Upper lobe of left lung (tissue), 6 donors: ENCODE results near the gene STX5. TPM values are rescaled to one million over a fixed set of nuclear protein-coding genes. Genes with fewer than 3 reads are reported as not detected.

Source experiments
- ATAC-seq, 2 donors: fragments of 200-7000 bp; cut with Tn5 transposase; one replicate each; pipeline ENCODE4 v1.9.1; 2022; ENCODE audit warnings: mild to moderate bottlenecking in 2 of 2, moderate library complexity in 2 of 2; ENCODE audit not compliant: low FRiP score in 2 of 2
- DNase-seq, 2 donors: peaks; one replicate each; pipeline ENCODE4 v3.0.0-alpha.2; 2019 to 2020
- H3K27ac ChIP-seq, 4 donors: fragments of 200-600 bp; sonication (generic); one replicate each; pipeline ENCODE4 v1.5.1; 2016 to 2019
- H3K27me3 ChIP-seq, 4 donors: fragments of 200-600 bp; sonication (generic); one replicate each; pipeline ENCODE4 v1.5.1; 2017 to 2019
- H3K36me3 ChIP-seq, 4 donors: fragments of 200-600 bp; sonication (generic); one replicate each; pipeline ENCODE4 v1.5.1; 2016 to 2019
- H3K4me1 ChIP-seq, 4 donors: fragments of 200-600 bp; sonication (generic); one replicate each; pipeline ENCODE4 v1.5.1; 2018 to 2019
- H3K4me3 ChIP-seq, 4 donors: fragments of 200-600 bp; sonication (generic); one replicate each; pipeline ENCODE4 v1.5.1; 2017 to 2019; ENCODE audit warnings: mild to moderate bottlenecking in 2 of 4, moderate library complexity in 1 of 4
- H3K9me3 ChIP-seq, 4 donors: fragments of 200-600 bp; sonication (generic); one replicate each; pipeline ENCODE4 v1.5.1; 2018 to 2019
- CTCF ChIP-seq, 6 experiments: fragments of 450-650 bp in 4 of 6; fragments of 200-600 bp in 2 of 6; sonication (generic) in 2 of 6; IDR thresholded peaks; one replicate each; pipeline ENCODE4 v1.5.1; 2016 to 2019; ENCODE audit warnings: antibody characterized with exemption in 6 of 6
- EP300 ChIP-seq, 4 donors: sonication (generic); formaldehyde crosslinking; IDR thresholded peaks; one replicate each; pipeline ENCODE4 v1.5.1; 2017; ENCODE audit warnings: antibody characterized with exemption in 4 of 4, control low read depth in 2 of 4
- POLR2A ChIP-seq, 4 donors: fragments of 450-650 bp; IDR thresholded peaks; one replicate each; pipeline ENCODE4 v1.5.1; 2016 to 2017; ENCODE audit warnings: antibody characterized with exemption in 4 of 4, mild to moderate bottlenecking in 2 of 4
- POLR2AphosphoS5 ChIP-seq, 2 donors: sonication (generic); formaldehyde crosslinking; IDR thresholded peaks; one replicate each; pipeline ENCODE4 v1.5.1; 2017; ENCODE audit warnings: antibody characterized with exemption in 2 of 2
- WGBS, 2 donors: methylation state at CpG; one replicate each; pipeline ENCODE4 v1.1.5; 2017 to 2018; 5-methylcytosine and 5-hydroxymethylcytosine counted together
- total RNA-seq, 6 donors: library from RNA; depleted of rRNA in 4 of 6; stranded (reverse); fragments of >200 nt in 4 of 6; gene quantifications; one replicate each; pipeline versions ENCODE4 v1.1.0 to v1.2.1, GENCODE V29; 2016 to 2021
- donor health status: DM: no; HTN: no; CAD: no; lungs with moderate emphysema.
- donor health status: DM: no; HTN: yes; CAD: no; lungs with severe emphysema.

STX5 gene
- total RNA-seq, 6 donors from 2014 or later: 25.3 to 53.8 (median 44.9) TPM

GRCh38 chr11:62876712-62877111 lies 44.9 kb upstream of the STX5 start:
- H3K36me3 ChIP-seq: no peaks in the 10 kb centered on the region
- TF ChIP-seq POLR2AphosphoS5 (IDR thresholded peaks at IDR 0.05) (no peak), EP300 (IDR thresholded peaks at IDR 0.05) (no peak), CTCF (IDR thresholded peaks at IDR 0.05) (no peak), POLR2A (IDR thresholded peaks at IDR 0.05) (no peak)
- DNase-seq (no peak), ATAC-seq (no peak)
- H3K27me3 ChIP-seq: no peaks in the 10 kb centered on the region
- H3K27ac ChIP-seq: no peak overlapping the region
- peaks cover 14 to 18% (median 16%) of the 10 kb centered on the region in 4 donors for H3K4me1 ChIP-seq
- H3K9me3 ChIP-seq: no peaks in the 10 kb centered on the region
- WGBS, 2 donors: 89 to 93% methylated on average over 6 of the region's 6 CpGs
- no peak overlapping the region for H3K4me3 ChIP-seq

- Histone ChIP-seq H3K4me1 (peaks cover 14 to 18% (median 16%) of the 10 kb centered on the region in 4 donors), H3K27ac (no peak overlapping the region), H3K36me3 (no peaks in the 10 kb centered on the region), H3K27me3 (no peaks in the 10 kb centered on the region), H3K4me3 (no peak overlapping the region), H3K9me3 (no peaks in the 10 kb centered on the region)
- WGBS, 2 donors: 90 to 91% methylated on average over 7 of the region's 7 CpGs
- TF ChIP-seq POLR2A (IDR thresholded peaks at IDR 0.05) (no peak), EP300 (IDR thresholded peaks at IDR 0.05) (no peak), POLR2AphosphoS5 (IDR thresholded peaks at IDR 0.05) (no peak), CTCF (IDR thresholded peaks at IDR 0.05) (no peak)
- DNase-seq (no peak), ATAC-seq (no peak)
Observed at GRCh38 chr11:62875698-62876478, 44.0 kb upstream of the STX5 start.

GRCh38 chr11:62874851-62875250 lies 43.0 kb upstream of the STX5 start:
- H3K4me3 ChIP-seq: no peak overlapping the region
- TF ChIP-seq POLR2AphosphoS5 (IDR thresholded peaks at IDR 0.05) (no peak), EP300 (IDR thresholded peaks at IDR 0.05) (no peak), POLR2A (IDR thresholded peaks at IDR 0.05) (no peak), CTCF (IDR thresholded peaks at IDR 0.05) (no peak)
- no peaks in the 10 kb centered on the region for H3K27me3 ChIP-seq
- ATAC-seq (no peak), DNase-seq (no peak)
- H3K36me3 ChIP-seq: no peaks in the 10 kb centered on the region
- H3K4me1 ChIP-seq: peaks cover 9 to 10% (median 10%) of the 10 kb centered on the region in 4 donors
- no peaks in the 10 kb centered on the region for H3K9me3 ChIP-seq
- 96 to 99% methylated on average over 7 of the region's 7 CpGs for WGBS, 2 donors
- no peak overlapping the region for H3K27ac ChIP-seq

GRCh38 chr11:62865635-62866034 lies 33.8 kb upstream of the STX5 start:
- Histone ChIP-seq H3K9me3 (no peaks in the 10 kb centered on the region), H3K27me3 (no peaks in the 10 kb centered on the region), H3K4me3 (no peak overlapping the region), H3K36me3 (no peaks in the 10 kb centered on the region), H3K4me1 (peaks cover 0 to 4% (median 3%) of the 10 kb centered on the region in 4 donors), H3K27ac (no peak overlapping the region)
- no peak for DNase-seq
- TF ChIP-seq EP300 (IDR thresholded peaks at IDR 0.05): no peak
- no peak for TF ChIP-seq POLR2A (IDR thresholded peaks at IDR 0.05)
- TF ChIP-seq CTCF (IDR thresholded peaks at IDR 0.05): no peak
- TF ChIP-seq POLR2AphosphoS5 (IDR thresholded peaks at IDR 0.05): no peak
- no peak for ATAC-seq
- WGBS, 2 donors: 89 to 90% methylated on average over 6 of the region's 6 CpGs
